ENCODE measurements around the gene HADH. TPM values are rescaled to one million over a fixed set of nuclear protein-coding genes. Genes with fewer than 3 reads are reported as not detected.
A peak's percentile ranks its signal among the peaks of the same experiment; 100 is the strongest.

HADH gene
- total RNA-seq (2022): 19.2 and 26.2 TPM in 2 replicates
- Bru-seq, nascent RNA: percentile 62 among the genes with signal in this experiment
- BruChase-seq, experiment 1, labeled RNA remaining after a 6-hour chase: percentile 56 among the genes with signal in this experiment
- BruChase-seq, experiment 2, labeled RNA remaining after a 2-hour chase: percentile 60 among the genes with signal in this experiment
- long read RNA-seq, full-length matches to known transcripts: 59 of 61 reads
- long read RNA-seq, partial matches to known transcripts: 0 of 61 reads
- long read RNA-seq, other reads (novel, unspliced or antisense): 2 of 61 reads

DNA sequence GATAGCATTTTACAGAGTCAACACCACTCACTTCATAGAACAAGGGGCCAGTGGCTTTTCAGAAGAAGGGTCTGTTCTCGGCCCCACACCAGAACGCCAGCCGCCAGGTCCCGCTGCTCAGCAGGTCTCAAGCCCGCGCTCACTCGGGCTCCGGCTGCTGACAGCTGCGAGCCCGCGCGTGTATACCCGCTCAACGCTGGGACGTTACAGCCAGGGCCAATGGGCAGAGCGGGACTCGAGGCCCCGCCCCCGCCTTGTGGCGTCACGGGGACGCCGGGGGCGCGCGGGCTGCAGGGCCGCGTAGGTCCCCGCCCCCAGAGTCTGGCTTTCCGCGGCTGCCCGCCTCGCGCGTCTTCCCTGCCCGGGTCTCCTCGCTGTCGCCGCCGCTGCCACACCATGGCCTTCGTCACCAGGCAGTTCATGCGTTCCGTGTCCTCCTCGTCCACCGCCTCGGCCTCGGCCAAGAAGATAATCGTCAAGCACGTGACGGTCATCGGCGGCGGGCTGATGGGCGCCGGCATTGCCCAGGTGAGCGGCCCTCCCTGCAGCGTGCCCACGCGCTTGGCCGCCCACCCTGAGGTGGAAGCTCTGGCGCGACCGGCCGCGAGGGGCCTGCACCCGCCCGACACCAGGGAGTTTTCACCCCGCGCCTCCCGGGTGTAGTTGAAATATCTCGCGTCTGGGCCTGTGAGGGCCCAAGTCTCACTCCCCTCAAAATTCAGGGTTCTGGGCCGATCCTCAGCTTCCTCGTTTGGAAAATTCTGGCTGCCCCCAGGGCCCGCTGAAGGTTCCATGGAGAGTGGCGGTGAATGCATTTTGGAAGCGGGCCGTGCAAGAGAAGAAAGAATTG, at the start of gene HADH:
Gene HADH (plus strand): TSS at position 353 of the 850 bp plus-strand sequence. CDS start 44 bp downstream, at position 397.
- TF ChIP-seq, protein P1, sequence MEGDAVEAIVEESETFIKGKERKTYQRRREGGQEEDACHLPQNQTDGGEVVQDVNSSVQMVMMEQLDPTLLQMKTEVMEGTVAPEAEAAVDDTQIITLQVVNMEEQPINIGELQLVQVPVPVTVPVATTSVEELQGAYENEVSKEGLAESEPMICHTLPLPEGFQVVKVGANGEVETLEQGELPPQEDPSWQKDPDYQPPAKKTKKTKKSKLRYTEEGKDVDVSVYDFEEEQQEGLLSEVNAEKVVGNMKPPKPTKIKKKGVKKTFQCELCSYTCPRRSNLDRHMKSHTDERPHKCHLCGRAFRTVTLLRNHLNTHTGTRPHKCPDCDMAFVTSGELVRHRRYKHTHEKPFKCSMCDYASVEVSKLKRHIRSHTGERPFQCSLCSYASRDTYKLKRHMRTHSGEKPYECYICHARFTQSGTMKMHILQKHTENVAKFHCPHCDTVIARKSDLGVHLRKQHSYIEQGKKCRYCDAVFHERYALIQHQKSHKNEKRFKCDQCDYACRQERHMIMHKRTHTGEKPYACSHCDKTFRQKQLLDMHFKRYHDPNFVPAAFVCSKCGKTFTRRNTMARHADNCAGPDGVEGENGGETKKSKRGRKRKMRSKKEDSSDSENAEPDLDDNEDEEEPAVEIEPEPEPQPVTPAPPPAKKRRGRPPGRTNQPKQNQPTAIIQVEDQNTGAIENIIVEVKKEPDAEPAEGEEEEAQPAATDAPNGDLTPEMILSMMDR (IDR thresholded peaks at IDR 0.05; ENCODE audit: unreplicated experiment): no peak
- Mint-ChIP-seq H3K27ac (ENCODE audit: low read depth, unreplicated experiment) (peak within 1 kb of the TSS; percentile 77), H3K9me3 (ENCODE audit: unreplicated experiment) (no peaks in the 10 kb centered on the region), H3K4me3 (ENCODE audit: unreplicated experiment) (peak within 1 kb of the TSS; percentile 90), H3K27me3 (ENCODE audit: insufficient read depth, unreplicated experiment) (no peaks in the 10 kb centered on the region), H3K4me1 (ENCODE audit: insufficient read depth, unreplicated experiment) (peaks cover 20% of the 10 kb centered on the region), H3K36me3 (ENCODE audit: insufficient read depth, unreplicated experiment) (peaks cover 7% of the 10 kb centered on the region)
- TSS peak; percentile 31 for BruUV-seq (replicated peaks)
- POLR2A ChIA-PET: interaction anchor here (0.7 to 2.1 kb wide), 14 partner anchors 10 to 271 kb away, joined by 3 to 14 read pairs (median 4); partner anchors contain the start of genes CYP2U1, PAPSS1 and SGMS2
- DNase-seq (ENCODE audit: unreplicated experiment): peak; percentile 91
- CTCF ChIA-PET: interaction anchor here (0.6 to 1.0 kb wide), 3 partner anchors 18 to 74 kb away, joined by 3 to 5 read pairs (median 3); no protein-coding TSS in a partner anchor
- intact Hi-C loops (cut with micrococcal nuclease): loop anchor here (5.0 kb wide), 1 partner anchor 57 kb away; the partner anchor contains the start of gene CYP2U1

DNA sequence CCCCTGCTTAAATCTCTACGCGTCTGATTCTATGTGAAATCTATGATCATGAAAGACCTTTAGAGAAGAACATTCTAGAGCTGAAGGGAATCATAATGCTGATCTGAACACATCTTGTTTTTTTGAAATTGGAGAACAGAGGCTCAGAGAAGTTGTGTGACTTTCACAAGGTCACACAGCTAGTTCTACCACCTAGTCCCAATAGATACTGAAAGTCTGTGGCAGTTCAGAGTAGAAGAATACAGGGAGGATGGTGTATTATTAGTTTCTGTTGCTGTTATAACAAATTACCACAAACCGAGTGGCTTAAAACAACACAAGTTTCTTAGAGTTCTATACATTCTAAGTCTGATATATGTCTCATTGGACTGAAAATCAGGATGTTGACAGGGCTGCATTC, 43.9 kb upstream of the HADH start:
- no peaks in the 10 kb centered on the region for H3K4me1 Mint-ChIP-seq (ENCODE audit: insufficient read depth, unreplicated experiment)
- CTCF ChIA-PET: no interaction called here
- TF ChIP-seq, protein P1 (IDR thresholded peaks at IDR 0.05; ENCODE audit: unreplicated experiment): no peak
- H3K36me3 Mint-ChIP-seq (ENCODE audit: insufficient read depth, unreplicated experiment): peaks cover 9% of the 10 kb centered on the region
- BruUV-seq (replicated peaks): no TSS peak
- POLR2A ChIA-PET: no interaction called here
- intact Hi-C loops (cut with micrococcal nuclease): no loop called here
- no peak for DNase-seq (ENCODE audit: unreplicated experiment)
- no peaks in the 10 kb centered on the region for H3K27me3 Mint-ChIP-seq (ENCODE audit: insufficient read depth, unreplicated experiment)
- no peaks in the 10 kb centered on the region for H3K9me3 Mint-ChIP-seq (ENCODE audit: unreplicated experiment)
- no peak overlapping the region for H3K27ac Mint-ChIP-seq (ENCODE audit: low read depth, unreplicated experiment)
- H3K4me3 Mint-ChIP-seq (ENCODE audit: unreplicated experiment): no peak overlapping the region

DNA sequence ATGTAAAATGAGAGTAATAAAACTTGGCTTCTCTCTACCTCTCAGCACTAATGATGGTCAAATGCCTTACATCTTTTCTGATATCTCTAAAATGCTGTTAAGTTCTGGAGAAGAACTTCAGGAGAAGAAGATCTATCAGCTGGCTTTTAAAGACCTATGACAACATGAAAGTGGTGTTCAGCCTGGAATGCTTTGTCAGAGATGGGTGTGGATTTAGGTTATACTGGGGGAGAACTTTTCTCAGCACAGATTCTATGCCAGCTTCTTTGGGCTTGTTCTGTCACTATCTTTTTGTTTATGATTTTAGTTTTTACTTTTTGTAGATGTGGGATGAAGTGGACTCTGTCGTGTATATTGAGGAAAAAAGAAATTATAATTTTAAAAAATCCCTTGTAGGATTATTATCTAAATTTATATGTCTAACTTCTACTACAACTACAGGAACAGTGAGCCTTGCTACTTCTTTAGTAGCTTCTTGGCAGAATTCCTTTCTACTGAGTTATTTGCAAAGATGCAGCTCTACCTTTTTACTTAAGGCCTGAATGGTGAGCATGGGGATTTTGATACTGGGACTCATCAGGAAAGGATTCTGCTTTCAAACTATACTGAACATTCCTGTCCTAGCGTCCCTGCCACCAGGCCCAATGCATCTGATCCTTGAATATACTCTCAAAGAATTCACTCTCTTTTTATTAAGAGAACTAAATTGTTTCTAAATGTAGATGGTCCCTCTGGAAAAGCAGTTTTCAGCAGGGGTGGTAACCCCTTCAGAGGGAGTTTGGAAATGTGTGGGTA, 38.7 kb upstream of the HADH start:
- no peak for DNase-seq (ENCODE audit: unreplicated experiment)
- TF ChIP-seq, protein P1 (IDR thresholded peaks at IDR 0.05; ENCODE audit: unreplicated experiment): no peak
- ChIA-PET CTCF (interaction anchor here (0.7 kb wide), 1 partner anchor 241 kb away, joined by 3 read pairs; no protein-coding TSS in a partner anchor), POLR2A (no interaction called here)
- intact Hi-C loops (cut with micrococcal nuclease): no loop called here
- Mint-ChIP-seq H3K27ac (ENCODE audit: low read depth, unreplicated experiment) (no peak overlapping the region), H3K36me3 (ENCODE audit: insufficient read depth, unreplicated experiment) (peaks cover 9% of the 10 kb centered on the region), H3K9me3 (ENCODE audit: unreplicated experiment) (no peaks in the 10 kb centered on the region), H3K27me3 (ENCODE audit: insufficient read depth, unreplicated experiment) (no peaks in the 10 kb centered on the region), H3K4me1 (ENCODE audit: insufficient read depth, unreplicated experiment) (no peaks in the 10 kb centered on the region), H3K4me3 (ENCODE audit: unreplicated experiment) (no peak overlapping the region)
- BruUV-seq (replicated peaks): no TSS peak

All from MCF 10A (cell line).